ENCODE data around the gene FBH1.

The FBH1 gene

DNA sequence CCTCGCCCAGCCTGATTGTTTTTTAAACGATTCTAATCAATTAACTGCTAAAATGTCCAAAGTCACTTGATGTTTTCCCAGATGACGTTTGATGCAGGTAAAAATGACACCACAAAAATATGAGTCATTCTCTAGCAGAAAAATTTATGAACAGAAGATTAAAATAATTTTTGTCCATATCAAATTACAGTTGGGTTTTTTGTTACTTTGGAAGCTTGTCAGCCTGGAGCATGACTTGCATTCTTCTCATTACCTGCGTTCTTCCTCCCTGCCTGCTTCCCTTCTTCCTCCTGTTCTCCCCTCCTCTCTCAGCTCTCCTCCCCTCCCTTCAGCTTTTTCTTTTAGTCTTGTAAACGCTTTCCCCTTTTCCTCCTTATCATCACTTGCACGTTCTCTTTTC lies 68.6 kb downstream of the FBH1 start:
- no peaks in the 10 kb centered on the region for H3K27me3 ChIP-seq (ENCODE audit: insufficient read depth, low read length, poor library complexity)
- no peak overlapping the region for H3K27ac ChIP-seq (ENCODE audit: low read length)
- no peak overlapping the region for H3K4me3 ChIP-seq (ENCODE audit: low read depth in 1 of 2, low read length in 2 of 2)
- H3K9ac ChIP-seq (ENCODE audit: low read depth, low read length) = no peak overlapping the region
- no peaks in the 10 kb centered on the region for H4K20me1 ChIP-seq (ENCODE audit: insufficient read depth, low read length)
- H3K4me1 ChIP-seq (ENCODE audit: insufficient read depth, low read length) = no peaks in the 10 kb centered on the region
- no peaks in the 10 kb centered on the region for H3K9me3 ChIP-seq (ENCODE audit: insufficient read depth, low read length, severe bottlenecking)
- TF ChIP-seq, protein P1, sequence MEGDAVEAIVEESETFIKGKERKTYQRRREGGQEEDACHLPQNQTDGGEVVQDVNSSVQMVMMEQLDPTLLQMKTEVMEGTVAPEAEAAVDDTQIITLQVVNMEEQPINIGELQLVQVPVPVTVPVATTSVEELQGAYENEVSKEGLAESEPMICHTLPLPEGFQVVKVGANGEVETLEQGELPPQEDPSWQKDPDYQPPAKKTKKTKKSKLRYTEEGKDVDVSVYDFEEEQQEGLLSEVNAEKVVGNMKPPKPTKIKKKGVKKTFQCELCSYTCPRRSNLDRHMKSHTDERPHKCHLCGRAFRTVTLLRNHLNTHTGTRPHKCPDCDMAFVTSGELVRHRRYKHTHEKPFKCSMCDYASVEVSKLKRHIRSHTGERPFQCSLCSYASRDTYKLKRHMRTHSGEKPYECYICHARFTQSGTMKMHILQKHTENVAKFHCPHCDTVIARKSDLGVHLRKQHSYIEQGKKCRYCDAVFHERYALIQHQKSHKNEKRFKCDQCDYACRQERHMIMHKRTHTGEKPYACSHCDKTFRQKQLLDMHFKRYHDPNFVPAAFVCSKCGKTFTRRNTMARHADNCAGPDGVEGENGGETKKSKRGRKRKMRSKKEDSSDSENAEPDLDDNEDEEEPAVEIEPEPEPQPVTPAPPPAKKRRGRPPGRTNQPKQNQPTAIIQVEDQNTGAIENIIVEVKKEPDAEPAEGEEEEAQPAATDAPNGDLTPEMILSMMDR (IDR thresholded peaks at IDR 0.05; ENCODE audit: borderline replicate concordance, extremely low read depth, low read length, poor library complexity, severe bottlenecking) = no peak
- TF ChIP-seq EZH2 (IDR thresholded peaks at IDR 0.05; ENCODE audit: borderline replicate concordance, low read depth, low read length, severe bottlenecking) = no peak
- no peak overlapping the region for H2AFZ ChIP-seq (ENCODE audit: low read depth, low read length)
- H3K36me3 ChIP-seq (ENCODE audit: insufficient read depth, low read length) = no peaks in the 10 kb centered on the region
- ATAC-seq (ENCODE audit: insufficient read depth, low read depth) (no peak), DNase-seq (no peak)
- H3K4me2 ChIP-seq (ENCODE audit: insufficient read depth, low read length) = no peak overlapping the region
- H3K79me2 ChIP-seq (ENCODE audit: insufficient read depth, low read length) = no peaks in the 10 kb centered on the region

DNA sequence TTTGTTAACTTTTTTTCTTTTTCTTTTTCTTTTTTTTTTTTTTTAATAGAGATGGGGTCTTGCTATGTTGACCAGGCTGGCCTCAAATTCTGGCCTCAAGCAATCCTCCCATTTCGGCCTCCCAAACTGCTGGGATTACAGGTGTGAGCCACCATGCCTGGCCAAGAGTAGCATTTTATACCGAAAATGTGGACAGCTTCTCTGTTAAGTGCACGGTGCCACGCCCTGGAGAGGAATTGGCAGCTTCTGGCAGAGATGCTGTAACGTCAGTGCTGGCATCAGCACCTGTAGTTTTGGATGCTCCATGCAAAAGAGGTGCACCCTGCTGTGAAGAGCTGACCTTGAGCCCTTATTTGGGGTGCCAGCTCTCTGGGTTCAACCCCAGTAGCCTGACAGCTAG lies 69.1 kb downstream of the FBH1 start:
- DNase-seq = no peak
- TF ChIP-seq, protein P1 (IDR thresholded peaks at IDR 0.05; ENCODE audit: borderline replicate concordance, extremely low read depth, low read length, poor library complexity, severe bottlenecking) = no peak
- no peak for TF ChIP-seq EZH2 (IDR thresholded peaks at IDR 0.05; ENCODE audit: borderline replicate concordance, low read depth, low read length, severe bottlenecking)
- no peak overlapping the region for H2AFZ ChIP-seq (ENCODE audit: low read depth, low read length)
- H3K9ac ChIP-seq (ENCODE audit: low read depth, low read length) = no peak overlapping the region
- no peak overlapping the region for H3K4me2 ChIP-seq (ENCODE audit: insufficient read depth, low read length)
- H3K36me3 ChIP-seq (ENCODE audit: insufficient read depth, low read length) = no peaks in the 10 kb centered on the region
- H3K4me3 ChIP-seq (ENCODE audit: low read depth in 1 of 2, low read length in 2 of 2) = no peak overlapping the region
- no peaks in the 10 kb centered on the region for H4K20me1 ChIP-seq (ENCODE audit: insufficient read depth, low read length)
- H3K79me2 ChIP-seq (ENCODE audit: insufficient read depth, low read length) = no peaks in the 10 kb centered on the region
- no peaks in the 10 kb centered on the region for H3K27me3 ChIP-seq (ENCODE audit: insufficient read depth, low read length, poor library complexity)
- no peaks in the 10 kb centered on the region for H3K9me3 ChIP-seq (ENCODE audit: insufficient read depth, low read length, severe bottlenecking)
- no peaks in the 10 kb centered on the region for H3K4me1 ChIP-seq (ENCODE audit: insufficient read depth, low read length)
- no peak overlapping the region for H3K27ac ChIP-seq (ENCODE audit: low read length)
- ATAC-seq (ENCODE audit: insufficient read depth, low read depth) = no peak

DNA sequence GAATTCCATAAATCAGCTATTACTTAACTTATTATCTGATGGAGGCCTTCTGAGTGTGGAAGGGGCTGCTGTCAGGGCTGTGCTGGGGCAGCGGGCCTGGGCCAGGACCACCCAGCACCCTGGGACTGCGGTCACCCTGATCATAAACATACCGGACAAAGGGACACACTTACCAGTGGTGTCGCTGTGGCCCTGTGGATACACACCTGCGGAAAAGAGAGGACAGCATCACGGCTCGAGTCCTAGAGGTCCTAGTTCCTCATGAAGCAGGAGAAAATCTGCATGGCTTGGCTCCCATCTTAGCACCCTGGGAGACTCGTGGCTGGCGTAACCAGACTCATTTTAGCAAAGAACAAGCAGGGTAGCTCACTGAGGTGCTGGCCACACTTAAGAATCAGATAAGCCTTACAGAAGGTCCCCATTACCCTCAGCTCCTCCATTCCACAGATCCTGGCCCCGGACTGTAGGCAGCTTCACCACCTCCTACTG lies 69.6 kb downstream of the FBH1 start:
- no peak overlapping the region for H3K4me3 ChIP-seq (ENCODE audit: low read depth in 1 of 2, low read length in 2 of 2)
- no peaks in the 10 kb centered on the region for H3K79me2 ChIP-seq (ENCODE audit: insufficient read depth, low read length)
- H3K9ac ChIP-seq (ENCODE audit: low read depth, low read length) = no peak overlapping the region
- H3K9me3 ChIP-seq (ENCODE audit: insufficient read depth, low read length, severe bottlenecking) = no peaks in the 10 kb centered on the region
- no peak for ATAC-seq (ENCODE audit: insufficient read depth, low read depth)
- no peak overlapping the region for H2AFZ ChIP-seq (ENCODE audit: low read depth, low read length)
- no peak for DNase-seq
- no peaks in the 10 kb centered on the region for H3K36me3 ChIP-seq (ENCODE audit: insufficient read depth, low read length)
- no peaks in the 10 kb centered on the region for H3K4me1 ChIP-seq (ENCODE audit: insufficient read depth, low read length)
- no peak for TF ChIP-seq EZH2 (IDR thresholded peaks at IDR 0.05; ENCODE audit: borderline replicate concordance, low read depth, low read length, severe bottlenecking)
- TF ChIP-seq, protein P1 (IDR thresholded peaks at IDR 0.05; ENCODE audit: borderline replicate concordance, extremely low read depth, low read length, poor library complexity, severe bottlenecking) = no peak
- H4K20me1 ChIP-seq (ENCODE audit: insufficient read depth, low read length) = no peaks in the 10 kb centered on the region
- no peak overlapping the region for H3K27ac ChIP-seq (ENCODE audit: low read length)
- no peak overlapping the region for H3K4me2 ChIP-seq (ENCODE audit: insufficient read depth, low read length)
- no peaks in the 10 kb centered on the region for H3K27me3 ChIP-seq (ENCODE audit: insufficient read depth, low read length, poor library complexity)

Measured in DND-41 (cell line).